ENCODE data around the gene PRAC2.
"Not testable (repeated sequence)": the region's sequence is repeated elsewhere in the genome, so short reads cannot be mapped to it uniquely, and the experiment has no call there.

Gene PRAC2

DNA sequence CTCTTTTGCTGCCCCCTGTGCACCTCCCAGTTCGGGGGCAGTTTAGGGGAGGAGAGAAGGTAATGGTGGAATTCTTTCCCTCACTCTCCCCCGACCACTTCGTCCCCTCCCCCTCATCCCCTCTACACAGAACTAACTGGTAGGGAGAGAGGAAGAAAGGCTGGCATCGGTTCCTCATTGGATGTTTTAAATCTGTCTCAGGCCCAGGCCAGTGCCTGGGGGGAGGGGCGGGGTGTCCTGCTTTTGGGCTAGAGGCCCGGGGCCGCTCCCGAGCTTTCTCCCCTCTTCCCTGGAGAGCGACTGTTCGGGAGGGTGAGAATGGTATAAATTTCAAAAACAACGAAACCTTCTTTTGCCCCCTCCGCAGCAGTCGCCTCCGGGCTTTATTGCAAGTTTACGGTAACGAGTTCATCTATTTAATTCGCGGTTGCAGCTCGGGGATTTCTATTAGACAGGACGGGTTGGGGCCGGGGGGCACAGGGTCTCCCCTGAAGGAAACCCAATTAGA, at the start of gene PRAC2:
Gene PRAC2 (plus strand): TSS at position 271 of the 508 bp plus-strand sequence. CDS start 1,226 bp downstream, outside the sequence.
- no peak for DNase-seq

GRCh38 chr17:48676963-48677558, 45.9 kb upstream of the PRAC2 start:
- no peak for DNase-seq

DNA sequence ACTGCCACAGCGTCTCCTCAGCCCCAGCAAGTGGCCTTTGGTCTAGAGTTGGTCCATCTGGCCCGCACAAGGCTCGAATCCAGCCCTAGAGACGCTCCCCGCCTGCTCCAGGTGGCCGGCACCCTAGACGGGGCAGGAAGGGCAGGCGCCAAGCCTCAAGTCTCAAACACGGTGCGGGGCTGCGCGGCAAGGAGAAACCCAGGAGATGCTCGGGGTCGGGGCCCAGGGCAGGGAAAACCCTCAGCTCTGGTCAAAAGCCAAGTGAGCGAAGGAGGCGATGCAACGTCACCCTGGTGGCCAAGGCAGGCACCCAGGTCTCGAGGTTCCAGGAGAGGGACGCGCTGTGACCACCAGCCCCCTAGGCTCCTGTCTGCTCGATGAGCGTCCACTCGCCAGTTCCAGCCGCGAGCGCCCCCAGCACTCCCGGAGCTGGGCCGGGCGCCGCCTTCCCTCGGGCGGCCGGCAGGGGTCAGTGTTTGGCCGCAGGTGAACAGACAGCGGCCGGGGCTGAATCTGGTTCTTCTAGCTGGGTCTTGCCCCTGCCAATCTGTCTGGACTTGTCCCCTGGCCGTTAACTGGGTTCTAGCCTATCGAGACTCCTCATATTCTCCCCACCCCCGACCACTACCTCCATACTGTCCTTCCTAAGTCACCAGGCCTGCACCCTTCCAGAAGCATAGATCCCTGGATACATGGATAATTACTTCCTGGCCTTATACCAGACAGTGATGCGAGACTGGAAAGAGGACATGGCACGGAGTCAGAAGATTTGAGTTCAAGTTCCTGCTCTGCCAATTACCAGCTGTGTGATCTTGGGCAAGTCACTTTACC, 44.6 kb upstream of the PRAC2 start:
- peak; percentile 10 to 79 for DNase-seq

DNA sequence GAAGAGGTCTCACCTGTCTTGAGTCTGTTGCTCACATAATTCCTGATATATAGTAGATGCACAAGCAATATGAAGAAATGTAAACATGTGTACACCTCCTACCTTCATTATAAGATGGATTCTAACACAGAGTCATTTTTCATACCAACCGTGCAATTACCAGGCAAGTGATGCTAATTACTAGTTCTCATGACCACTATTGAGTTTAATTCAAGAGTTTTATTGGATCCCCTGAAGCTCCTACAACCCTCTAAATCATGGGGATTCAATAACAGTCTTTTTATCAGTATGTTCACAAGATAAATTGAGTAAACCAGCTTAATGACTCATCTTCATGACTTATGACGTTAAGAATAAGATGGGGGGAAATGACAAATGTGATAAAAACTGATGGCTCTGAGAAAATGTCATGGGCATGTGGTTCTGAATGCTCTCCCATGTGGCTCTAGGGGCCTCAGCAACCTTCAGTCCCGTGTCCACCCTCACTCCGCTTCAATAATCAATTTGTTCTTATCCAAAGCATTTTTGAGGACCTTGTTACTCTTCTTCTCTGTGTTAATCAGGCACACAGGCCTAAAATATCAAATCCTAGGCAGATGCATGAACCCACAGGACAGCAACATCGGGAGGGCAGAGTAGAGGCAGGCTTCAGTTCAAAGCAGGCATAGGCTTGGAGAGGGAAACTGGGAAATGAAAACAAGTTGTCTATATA, 43.4 kb upstream of the PRAC2 start:
- no peak for DNase-seq

GRCh38 chr17:48681609-48682008, 41.4 kb upstream of the PRAC2 start:
- DNase-seq: no peak

- DNase-seq: no peak
Measured at GRCh38 chr17:48690655-48691054, 32.3 kb upstream of the PRAC2 start.

DNA sequence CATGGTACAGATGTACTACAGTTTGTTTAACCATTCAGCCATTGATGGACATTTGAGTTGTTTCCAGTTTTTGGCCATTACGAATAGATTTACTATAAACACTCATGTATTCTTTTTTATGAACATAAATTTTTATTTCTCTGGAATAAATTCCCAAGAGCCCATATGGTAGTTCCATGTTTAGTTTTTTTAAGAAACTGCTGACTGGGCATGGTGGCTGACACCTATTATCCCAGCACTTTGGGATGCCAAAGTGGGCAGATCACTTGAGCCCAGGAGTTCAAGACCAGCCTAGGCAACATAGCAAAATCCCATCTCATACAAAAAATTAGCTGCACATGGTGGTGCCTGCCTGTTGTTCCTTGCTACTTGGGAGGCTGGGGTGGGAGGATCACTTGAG, 30.9 kb upstream of the PRAC2 start:
- DNase-seq: no peak

GRCh38 chr17:48693178-48693577, 29.8 kb upstream of the PRAC2 start:
- no peak for DNase-seq

GRCh38 chr17:48701864-48702532, 21.0 kb upstream of the PRAC2 start:
- no peak for DNase-seq

- DNase-seq: no peak
Measured at GRCh38 chr17:48704361-48705248, 18.4 kb upstream of the PRAC2 start.

GRCh38 chr17:48711128-48711527, 11.9 kb upstream of the PRAC2 start:
- DNase-seq: no peak

DNA sequence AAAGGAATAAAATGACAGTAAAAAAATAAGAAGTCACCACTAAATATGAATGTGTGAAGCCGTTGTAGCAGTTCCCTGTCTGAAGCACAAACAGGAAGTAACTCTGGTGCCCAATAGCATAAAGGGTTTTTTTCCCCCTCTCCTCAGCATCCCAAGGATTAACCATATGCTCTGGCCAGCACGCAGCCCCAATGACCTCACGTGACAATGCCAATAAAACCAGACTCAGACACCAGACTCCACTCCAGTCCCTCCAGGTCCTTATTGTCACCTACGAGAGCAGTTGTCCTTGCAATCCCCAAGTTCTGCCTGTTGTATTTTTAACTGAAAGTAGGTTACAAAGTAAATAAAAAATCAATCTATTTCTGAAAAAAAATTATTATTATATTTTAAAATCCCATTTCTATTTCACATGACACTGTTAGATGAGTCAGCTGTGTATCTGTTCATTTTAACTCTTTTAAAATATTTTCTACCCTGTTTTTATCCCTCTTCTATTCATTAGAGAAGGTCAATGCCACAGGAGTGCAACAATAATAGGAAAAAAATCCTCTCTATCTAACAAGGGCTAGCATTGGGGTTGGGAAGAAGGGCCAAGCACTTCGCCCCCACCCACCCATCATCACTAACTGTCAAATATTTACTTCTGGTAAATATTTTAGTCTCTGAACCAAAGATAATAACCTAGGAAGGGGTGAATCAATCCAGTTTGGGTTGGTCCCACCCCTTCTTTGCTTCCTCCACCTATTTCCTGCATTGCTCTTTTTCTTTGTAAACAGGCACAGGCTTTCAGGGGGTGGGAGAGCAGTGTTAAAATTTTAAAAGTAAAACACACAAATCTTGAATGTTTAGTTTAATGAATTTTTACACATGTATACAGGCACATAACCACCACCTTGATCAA, 7.2 kb upstream of the PRAC2 start:
- DNase-seq: no peak

DNA sequence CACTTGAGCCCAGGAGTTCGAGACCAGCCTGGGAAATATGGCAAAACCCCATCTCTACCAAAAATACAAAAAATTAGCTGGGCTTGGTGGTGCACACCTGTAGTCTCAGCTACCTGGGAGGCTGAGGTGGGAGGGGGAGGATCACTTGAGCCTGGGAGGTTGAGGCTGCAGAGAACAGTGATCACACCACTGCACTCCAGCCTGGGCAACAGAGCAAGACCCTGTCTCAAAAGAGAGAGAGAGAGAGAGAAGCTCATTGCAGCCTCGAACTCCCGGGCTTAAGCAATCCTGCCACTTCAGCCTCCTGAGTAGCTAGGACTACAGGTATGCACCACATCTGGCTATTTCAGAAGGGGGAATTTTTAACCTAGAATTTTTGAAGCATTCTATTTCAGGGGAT, 6.4 kb upstream of the PRAC2 start:
- not testable (repeated sequence) for DNase-seq

- DNase-seq: peak in 1 of 2 donors; percentile 14
Measured at GRCh38 chr17:48717367-48718226, 5.4 kb upstream of the PRAC2 start.

GRCh38 chr17:48718227-48718760, 4.7 kb upstream of the PRAC2 start:
- DNase-seq: no peak

- no peak for DNase-seq
Measured at GRCh38 chr17:48718761-48719641, 4.0 kb upstream of the PRAC2 start.

DNA sequence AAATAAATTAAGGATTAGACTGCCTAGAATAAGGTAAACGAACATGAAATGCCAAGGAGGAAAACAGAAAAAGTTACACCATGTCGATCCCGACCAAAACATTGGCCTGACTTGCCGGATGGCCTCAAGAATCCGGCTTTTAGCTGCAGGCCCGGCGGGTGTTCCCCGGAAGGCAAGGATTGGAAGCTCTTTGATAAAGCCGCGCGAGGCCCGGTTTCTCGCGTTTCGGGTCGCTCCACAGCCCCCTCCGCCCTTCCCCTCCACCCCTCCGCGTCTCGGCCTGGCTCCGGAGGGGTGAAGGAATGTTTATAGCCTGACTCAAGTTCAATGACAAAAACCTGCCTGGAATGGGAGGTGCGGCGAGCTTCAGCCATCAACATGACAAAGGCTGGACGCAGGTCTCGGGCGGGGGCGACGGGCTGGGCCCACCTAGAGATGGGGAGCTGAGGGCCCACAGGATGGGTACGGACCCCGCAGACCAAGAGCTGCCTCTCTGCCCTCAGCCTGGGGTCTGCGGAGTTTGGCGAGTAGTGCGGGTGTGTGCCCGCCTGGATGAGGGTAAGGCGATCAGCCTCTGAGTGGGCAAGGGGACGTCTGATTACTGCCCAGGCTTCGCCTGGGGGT, 3.2 kb upstream of the PRAC2 start:
- DNase-seq: no peak
